ENCODE results near the gene GRAMD4.

Gene GRAMD4

GRCh38 chr22:46669201-46669600 is 49.0 kb downstream of the GRAMD4 start:
- Histone ChIP-seq H3K4me3 (ENCODE audit: low read length in 2 of 2) (no peak overlapping the region), H3K27ac (ENCODE audit: low read length) (no peak overlapping the region), H3K36me3 (ENCODE audit: control insufficient read depth in 2 of 2, insufficient read depth in 2 of 2, low read length in 2 of 2) (peaks cover 0 to 17% of the 10 kb centered on the region in 2 donors), H3K9ac (ENCODE audit: low read length in 2 of 2) (no peak overlapping the region), H3K4me1 (ENCODE audit: control insufficient read depth, insufficient read depth, low read length) (no peaks in the 10 kb centered on the region), H3K9me3 (ENCODE audit: control insufficient read depth in 2 of 2, low read length in 2 of 2) (no peaks in the 10 kb centered on the region), H3K27me3 (ENCODE audit: control insufficient read depth in 1 of 2, insufficient read depth in 2 of 2, low read length in 2 of 2) (no peaks in the 10 kb centered on the region)

GRCh38 chr22:46671824-46672432 is 51.7 kb downstream of the GRAMD4 start:
- H3K4me3 ChIP-seq (ENCODE audit: low read length in 2 of 2), result no peak overlapping the region
- peaks cover 0 to 10% of the 10 kb centered on the region in 2 donors for H3K36me3 ChIP-seq (ENCODE audit: control insufficient read depth in 2 of 2, insufficient read depth in 2 of 2, low read length in 2 of 2)
- H3K4me1 ChIP-seq (ENCODE audit: control insufficient read depth, insufficient read depth, low read length), result no peaks in the 10 kb centered on the region
- no peak overlapping the region for H3K9ac ChIP-seq (ENCODE audit: low read length in 2 of 2)
- H3K9me3 ChIP-seq (ENCODE audit: control insufficient read depth in 2 of 2, low read length in 2 of 2), result no peaks in the 10 kb centered on the region
- H3K27me3 ChIP-seq (ENCODE audit: control insufficient read depth in 1 of 2, insufficient read depth in 2 of 2, low read length in 2 of 2), result no peaks in the 10 kb centered on the region
- H3K27ac ChIP-seq (ENCODE audit: low read length), result no peak overlapping the region

GRCh38 chr22:46672731-46673130 is 52.5 kb downstream of the GRAMD4 start:
- H3K9ac ChIP-seq (ENCODE audit: low read length in 2 of 2), result no peak overlapping the region
- peaks cover 0 to 10% of the 10 kb centered on the region in 2 donors for H3K36me3 ChIP-seq (ENCODE audit: control insufficient read depth in 2 of 2, insufficient read depth in 2 of 2, low read length in 2 of 2)
- H3K27ac ChIP-seq (ENCODE audit: low read length), result no peak overlapping the region
- H3K4me3 ChIP-seq (ENCODE audit: low read length in 2 of 2), result no peak overlapping the region
- no peaks in the 10 kb centered on the region for H3K4me1 ChIP-seq (ENCODE audit: control insufficient read depth, insufficient read depth, low read length)
- H3K9me3 ChIP-seq (ENCODE audit: control insufficient read depth in 2 of 2, low read length in 2 of 2), result no peaks in the 10 kb centered on the region
- H3K27me3 ChIP-seq (ENCODE audit: control insufficient read depth in 1 of 2, insufficient read depth in 2 of 2, low read length in 2 of 2), result no peaks in the 10 kb centered on the region

DNA sequence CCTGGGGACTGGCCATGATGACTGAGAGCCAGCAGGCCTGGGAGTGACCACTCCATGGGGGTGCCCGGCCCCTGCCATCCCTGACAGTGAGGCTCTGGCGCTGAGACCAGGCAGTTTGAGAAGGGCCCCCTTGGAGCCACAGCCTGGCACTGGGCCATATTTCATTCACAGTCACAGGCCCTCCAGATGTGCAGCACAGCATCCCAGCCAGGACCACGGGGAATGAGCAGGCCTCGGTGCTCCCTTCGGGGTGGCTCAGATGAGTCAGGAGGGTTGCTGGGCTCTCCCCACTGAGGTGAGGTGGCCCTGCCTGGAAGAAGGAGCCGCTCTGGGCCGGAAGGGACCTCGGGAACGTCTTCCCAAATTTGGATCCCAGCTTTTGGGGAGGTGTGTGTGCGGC is 53.0 kb downstream of the GRAMD4 start:
- Histone ChIP-seq H3K9ac (ENCODE audit: low read length in 2 of 2) (no peak overlapping the region), H3K9me3 (ENCODE audit: control insufficient read depth in 2 of 2, low read length in 2 of 2) (no peaks in the 10 kb centered on the region), H3K36me3 (ENCODE audit: control insufficient read depth in 2 of 2, insufficient read depth in 2 of 2, low read length in 2 of 2) (peaks cover 0 to 10% of the 10 kb centered on the region in 2 donors), H3K27ac (ENCODE audit: low read length) (no peak overlapping the region), H3K27me3 (ENCODE audit: control insufficient read depth in 1 of 2, insufficient read depth in 2 of 2, low read length in 2 of 2) (no peaks in the 10 kb centered on the region), H3K4me3 (ENCODE audit: low read length in 2 of 2) (no peak overlapping the region), H3K4me1 (ENCODE audit: control insufficient read depth, insufficient read depth, low read length) (no peaks in the 10 kb centered on the region)

DNA sequence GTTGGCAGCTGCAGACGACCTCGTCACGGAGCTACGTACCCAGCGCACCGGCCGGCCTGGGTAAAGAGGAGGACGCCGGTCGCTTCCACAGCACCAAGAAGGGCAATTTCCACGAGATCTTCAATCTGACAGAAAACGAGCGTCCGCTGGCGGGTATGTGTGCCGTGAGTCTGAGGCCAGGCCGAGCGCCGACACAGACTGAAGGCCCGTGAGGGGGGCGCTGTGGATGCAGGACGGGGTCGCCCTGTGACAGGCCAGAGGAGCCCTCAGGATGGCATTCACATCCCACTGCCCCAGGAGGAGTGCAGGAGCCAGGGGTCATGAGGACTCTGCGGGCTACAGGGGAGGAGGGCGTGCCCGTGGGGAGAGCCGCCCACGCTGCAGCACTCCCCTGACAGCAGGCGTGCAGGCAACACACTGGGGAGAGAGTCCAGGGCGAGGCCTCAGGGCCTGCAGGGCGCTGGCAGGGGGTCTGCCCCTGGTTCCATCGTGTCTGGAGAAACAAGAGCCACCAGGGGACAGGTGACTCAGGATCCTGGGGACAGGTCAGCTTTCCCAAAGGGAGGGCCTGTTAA is 53.6 kb downstream of the GRAMD4 start:
- Histone ChIP-seq H3K4me3 (ENCODE audit: low read length in 2 of 2) (no peak overlapping the region), H3K9ac (ENCODE audit: low read length in 2 of 2) (no peak overlapping the region), H3K27ac (ENCODE audit: low read length) (no peak overlapping the region), H3K9me3 (ENCODE audit: control insufficient read depth in 2 of 2, low read length in 2 of 2) (no peaks in the 10 kb centered on the region), H3K4me1 (ENCODE audit: control insufficient read depth, insufficient read depth, low read length) (no peaks in the 10 kb centered on the region), H3K36me3 (ENCODE audit: control insufficient read depth in 2 of 2, insufficient read depth in 2 of 2, low read length in 2 of 2) (peaks cover 0 to 10% of the 10 kb centered on the region in 2 donors), H3K27me3 (ENCODE audit: control insufficient read depth in 1 of 2, insufficient read depth in 2 of 2, low read length in 2 of 2) (no peaks in the 10 kb centered on the region)

DNA sequence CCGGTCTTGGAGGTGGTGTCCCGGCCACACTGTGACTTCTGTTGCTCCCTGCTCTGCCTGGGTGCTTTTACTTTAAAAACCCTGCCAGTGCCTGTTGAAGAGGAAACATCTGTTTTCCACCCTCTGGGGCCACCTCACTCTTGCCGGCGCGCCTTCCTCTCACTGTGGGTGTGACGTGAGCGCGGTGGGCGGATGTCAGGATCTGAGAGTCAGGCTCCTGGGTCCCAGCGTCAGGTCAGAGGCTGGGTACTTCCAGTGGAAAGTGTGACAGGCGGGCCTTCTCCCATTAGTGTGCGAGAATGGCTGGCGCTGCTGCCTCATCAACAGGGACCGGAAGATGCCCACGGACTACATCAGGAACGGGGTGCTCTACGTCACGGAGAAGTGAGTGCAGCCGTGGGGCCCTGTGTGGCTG is 54.2 kb downstream of the GRAMD4 start:
- H3K9me3 ChIP-seq (ENCODE audit: control insufficient read depth in 2 of 2, low read length in 2 of 2), result no peaks in the 10 kb centered on the region
- no peak overlapping the region for H3K27ac ChIP-seq (ENCODE audit: low read length)
- peaks cover 0 to 8% of the 10 kb centered on the region in 2 donors for H3K36me3 ChIP-seq (ENCODE audit: control insufficient read depth in 2 of 2, insufficient read depth in 2 of 2, low read length in 2 of 2)
- H3K9ac ChIP-seq (ENCODE audit: low read length in 2 of 2), result no peak overlapping the region
- peaks cover 2% of the 10 kb centered on the region for H3K4me1 ChIP-seq (ENCODE audit: control insufficient read depth, insufficient read depth, low read length)
- H3K27me3 ChIP-seq (ENCODE audit: control insufficient read depth in 1 of 2, insufficient read depth in 2 of 2, low read length in 2 of 2), result no peaks in the 10 kb centered on the region
- no peak overlapping the region for H3K4me3 ChIP-seq (ENCODE audit: low read length in 2 of 2)

DNA sequence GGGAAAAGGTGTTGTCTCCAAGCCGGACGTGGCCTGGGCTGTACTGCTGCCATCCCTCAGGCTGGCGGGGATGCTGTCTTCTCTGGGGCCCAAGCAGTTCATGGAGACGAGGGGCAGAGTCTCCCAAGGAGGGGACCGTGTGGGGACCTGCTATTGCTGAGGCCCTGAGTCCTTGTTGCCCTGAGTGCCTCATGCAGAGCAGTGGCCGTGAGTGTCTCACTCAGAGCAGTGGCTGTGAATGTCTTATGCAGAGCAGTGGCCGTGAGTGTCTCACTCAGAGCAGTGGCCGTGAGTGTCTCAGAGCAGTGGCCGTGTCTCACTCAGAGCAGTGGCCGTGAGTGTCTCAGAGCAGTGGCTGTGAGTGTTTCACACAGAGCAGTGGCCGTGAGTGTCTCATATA is 54.7 kb downstream of the GRAMD4 start:
- Histone ChIP-seq H3K27ac (ENCODE audit: low read length) (no peak overlapping the region), H3K4me1 (ENCODE audit: control insufficient read depth, insufficient read depth, low read length) (peaks cover 7% of the 10 kb centered on the region), H3K9me3 (ENCODE audit: control insufficient read depth in 2 of 2, low read length in 2 of 2) (no peaks in the 10 kb centered on the region), H3K4me3 (ENCODE audit: low read length in 2 of 2) (no peak overlapping the region), H3K9ac (ENCODE audit: low read length in 2 of 2) (no peak overlapping the region), H3K27me3 (ENCODE audit: control insufficient read depth in 1 of 2, insufficient read depth in 2 of 2, low read length in 2 of 2) (no peaks in the 10 kb centered on the region), H3K36me3 (ENCODE audit: control insufficient read depth in 2 of 2, insufficient read depth in 2 of 2, low read length in 2 of 2) (peaks cover 0 to 7% of the 10 kb centered on the region in 2 donors)

DNA sequence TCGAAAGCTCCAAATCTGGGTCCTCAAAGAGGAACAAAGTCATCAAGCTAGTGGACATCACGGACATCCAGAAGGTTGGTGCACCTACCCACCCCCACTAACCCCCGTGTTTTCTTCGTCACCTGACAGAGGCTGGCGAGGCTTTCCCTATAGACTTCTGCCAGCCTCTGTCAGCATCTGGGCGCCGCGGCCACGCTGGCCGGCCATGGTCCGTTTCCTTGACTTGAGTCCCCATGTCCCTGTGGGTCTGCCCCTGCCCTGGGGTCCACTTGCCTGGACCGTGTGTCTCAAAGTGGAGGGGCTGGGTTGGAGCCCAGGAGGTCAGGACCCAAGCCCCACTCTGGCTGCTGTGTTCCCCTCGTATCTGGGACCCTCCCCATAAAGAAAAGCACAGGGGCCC is 55.3 kb downstream of the GRAMD4 start:
- Histone ChIP-seq H3K27me3 (ENCODE audit: control insufficient read depth in 1 of 2, insufficient read depth in 2 of 2, low read length in 2 of 2) (no peaks in the 10 kb centered on the region), H3K4me3 (ENCODE audit: low read length in 2 of 2) (no peak overlapping the region), H3K36me3 (ENCODE audit: control insufficient read depth in 2 of 2, insufficient read depth in 2 of 2, low read length in 2 of 2) (peaks cover 0 to 3% of the 10 kb centered on the region in 2 donors), H3K27ac (ENCODE audit: low read length) (no peak overlapping the region), H3K9ac (ENCODE audit: low read length in 2 of 2) (no peak overlapping the region), H3K4me1 (ENCODE audit: control insufficient read depth, insufficient read depth, low read length) (peaks cover 11% of the 10 kb centered on the region), H3K9me3 (ENCODE audit: control insufficient read depth in 2 of 2, low read length in 2 of 2) (no peaks in the 10 kb centered on the region)

- Histone ChIP-seq H3K4me1 (ENCODE audit: control insufficient read depth, insufficient read depth, low read length) (peaks cover 11% of the 10 kb centered on the region), H3K4me3 (ENCODE audit: low read length in 2 of 2) (no peak overlapping the region), H3K9ac (ENCODE audit: low read length in 2 of 2) (no peak overlapping the region), H3K27ac (ENCODE audit: low read length) (no peak overlapping the region), H3K9me3 (ENCODE audit: control insufficient read depth in 2 of 2, low read length in 2 of 2) (no peaks in the 10 kb centered on the region), H3K27me3 (ENCODE audit: control insufficient read depth in 1 of 2, insufficient read depth in 2 of 2, low read length in 2 of 2) (no peaks in the 10 kb centered on the region), H3K36me3 (ENCODE audit: control insufficient read depth in 2 of 2, insufficient read depth in 2 of 2, low read length in 2 of 2) (peaks cover 0 to 3% of the 10 kb centered on the region in 2 donors)
Observed at GRCh38 chr22:46675938-46676337, 55.8 kb downstream of the GRAMD4 start.

DNA sequence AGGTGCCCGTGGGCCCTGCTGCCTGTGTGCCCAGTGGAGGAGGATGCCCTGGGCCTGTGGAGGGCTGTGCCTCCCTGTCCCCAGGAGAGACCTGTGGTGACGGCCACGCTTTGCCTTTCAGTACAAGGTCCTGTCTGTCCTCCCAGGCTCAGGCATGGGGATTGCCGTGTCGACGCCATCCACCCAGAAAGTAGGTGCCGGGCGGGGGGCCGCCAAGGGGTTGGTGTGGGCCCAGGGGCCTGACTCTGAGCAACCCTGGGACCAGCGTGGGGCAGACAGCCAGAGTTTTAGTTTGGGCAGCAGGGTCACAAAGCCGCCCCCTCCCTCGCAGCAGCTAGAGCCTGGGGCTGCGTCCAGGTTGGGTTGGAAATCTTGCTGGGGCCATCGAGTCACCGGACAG is 56.3 kb downstream of the GRAMD4 start:
- no peak overlapping the region for H3K4me3 ChIP-seq (ENCODE audit: low read length in 2 of 2)
- no peaks in the 10 kb centered on the region for H3K9me3 ChIP-seq (ENCODE audit: control insufficient read depth in 2 of 2, low read length in 2 of 2)
- H3K27me3 ChIP-seq (ENCODE audit: control insufficient read depth in 1 of 2, insufficient read depth in 2 of 2, low read length in 2 of 2), result no peaks in the 10 kb centered on the region
- no peak overlapping the region for H3K27ac ChIP-seq (ENCODE audit: low read length)
- no peak overlapping the region for H3K9ac ChIP-seq (ENCODE audit: low read length in 2 of 2)
- peaks cover 0 to 3% of the 10 kb centered on the region in 2 donors for H3K36me3 ChIP-seq (ENCODE audit: control insufficient read depth in 2 of 2, insufficient read depth in 2 of 2, low read length in 2 of 2)
- peaks cover 11% of the 10 kb centered on the region for H3K4me1 ChIP-seq (ENCODE audit: control insufficient read depth, insufficient read depth, low read length)

- H3K4me1 ChIP-seq (ENCODE audit: control insufficient read depth, insufficient read depth, low read length), result peaks cover 11% of the 10 kb centered on the region
- no peaks in the 10 kb centered on the region for H3K27me3 ChIP-seq (ENCODE audit: control insufficient read depth in 1 of 2, insufficient read depth in 2 of 2, low read length in 2 of 2)
Observed at GRCh38 chr22:46676881-46677280, 56.7 kb downstream of the GRAMD4 start.

More at GRCh38 chr22:46676881-46677280, 56.7 kb downstream of the GRAMD4 start:
- Histone ChIP-seq H3K9ac (ENCODE audit: low read length in 2 of 2) (no peak overlapping the region), H3K36me3 (ENCODE audit: control insufficient read depth in 2 of 2, insufficient read depth in 2 of 2, low read length in 2 of 2) (peaks cover 0 to 3% of the 10 kb centered on the region in 2 donors), H3K9me3 (ENCODE audit: control insufficient read depth in 2 of 2, low read length in 2 of 2) (no peaks in the 10 kb centered on the region), H3K27ac (ENCODE audit: low read length) (no peak overlapping the region), H3K4me3 (ENCODE audit: low read length in 2 of 2) (no peak overlapping the region)
